Measurements from ENCODE around the gene LRRC47. TPM values are rescaled to one million over a fixed set of nuclear protein-coding genes. Genes with fewer than 3 reads are reported as not detected.

The LRRC47 gene
- total RNA-seq, 1 donor from 2014 or later = 45.8 TPM

GRCh38 chr1:3785456-3786157 is 10.7 kb downstream of the LRRC47 start:
- peak; percentile 55 for TF ChIP-seq CTCF (IDR thresholded peaks at IDR 0.05)
- Mint-ChIP-seq H3K4me1 (ENCODE audit: low read depth) (no peaks in the 10 kb centered on the region), H3K27me3 (ENCODE audit: low read depth) (no peaks in the 10 kb centered on the region), H3K27ac (ENCODE audit: unreplicated experiment) (peak overlapping the region; percentile 23), H3K9me3 (ENCODE audit: low read depth) (no peaks in the 10 kb centered on the region), H3K4me3 (ENCODE audit: unreplicated experiment) (no peak overlapping the region), H3K36me3 (ENCODE audit: low read depth) (peaks cover 37% of the 10 kb centered on the region)
- DNase-seq (ENCODE audit: low spot score) = no peak

- Mint-ChIP-seq H3K36me3 (ENCODE audit: low read depth) (peaks cover 42% of the 10 kb centered on the region), H3K27ac (ENCODE audit: unreplicated experiment) (peak overlapping the region; percentile 23), H3K9me3 (ENCODE audit: low read depth) (no peaks in the 10 kb centered on the region), H3K27me3 (ENCODE audit: low read depth) (no peaks in the 10 kb centered on the region), H3K4me3 (ENCODE audit: unreplicated experiment) (no peak overlapping the region), H3K4me1 (ENCODE audit: low read depth) (no peaks in the 10 kb centered on the region)
- TF ChIP-seq CTCF (IDR thresholded peaks at IDR 0.05) = no peak
- no peak for DNase-seq (ENCODE audit: low spot score)
These were observed 11.3 kb downstream of the LRRC47 start for GRCh38 chr1:3785045-3785444.

- H3K4me3 Mint-ChIP-seq (ENCODE audit: unreplicated experiment) = no peak overlapping the region
- H3K4me1 Mint-ChIP-seq (ENCODE audit: low read depth) = no peaks in the 10 kb centered on the region
- H3K27ac Mint-ChIP-seq (ENCODE audit: unreplicated experiment) = no peak overlapping the region
- TF ChIP-seq CTCF (IDR thresholded peaks at IDR 0.05) = no peak
- no peaks in the 10 kb centered on the region for H3K27me3 Mint-ChIP-seq (ENCODE audit: low read depth)
- H3K9me3 Mint-ChIP-seq (ENCODE audit: low read depth) = no peaks in the 10 kb centered on the region
- peaks cover 48% of the 10 kb centered on the region for H3K36me3 Mint-ChIP-seq (ENCODE audit: low read depth)
- DNase-seq (ENCODE audit: low spot score) = no peak
These were observed 12.4 kb downstream of the LRRC47 start for GRCh38 chr1:3783651-3784474.

- DNase-seq (ENCODE audit: low spot score) = peak; percentile 64
- Mint-ChIP-seq H3K36me3 (ENCODE audit: low read depth) (peaks cover 44% of the 10 kb centered on the region), H3K27ac (ENCODE audit: unreplicated experiment) (no peak overlapping the region), H3K4me3 (ENCODE audit: unreplicated experiment) (no peak overlapping the region), H3K27me3 (ENCODE audit: low read depth) (no peaks in the 10 kb centered on the region), H3K9me3 (ENCODE audit: low read depth) (no peaks in the 10 kb centered on the region), H3K4me1 (ENCODE audit: low read depth) (peaks cover under 1% of the 10 kb centered on the region)
- TF ChIP-seq CTCF (IDR thresholded peaks at IDR 0.05) = no peak
These were observed 15.4 kb downstream of the LRRC47 start for GRCh38 chr1:3780901-3781300.

- H3K4me3 Mint-ChIP-seq (ENCODE audit: unreplicated experiment) = no peak overlapping the region
These were observed 16.3 kb downstream of the LRRC47 start for GRCh38 chr1:3779912-3780416.

More at GRCh38 chr1:3779912-3780416, 16.3 kb downstream of the LRRC47 start:
- H3K9me3 Mint-ChIP-seq (ENCODE audit: low read depth) = no peaks in the 10 kb centered on the region
- no peak overlapping the region for H3K27ac Mint-ChIP-seq (ENCODE audit: unreplicated experiment)
- DNase-seq (ENCODE audit: low spot score) = peak; percentile 42
- TF ChIP-seq CTCF (IDR thresholded peaks at IDR 0.05) = no peak
- peaks cover 10% of the 10 kb centered on the region for H3K4me1 Mint-ChIP-seq (ENCODE audit: low read depth)
- peaks cover 39% of the 10 kb centered on the region for H3K36me3 Mint-ChIP-seq (ENCODE audit: low read depth)
- H3K27me3 Mint-ChIP-seq (ENCODE audit: low read depth) = no peaks in the 10 kb centered on the region
